GM06990 (cell line): Measurements from ENCODE around the gene METTL13.

Experiments used
- DNase-seq: peaks from one replicate; pipeline ENCODE4 v3.0.0-alpha.2; 2011; ENCODE audit not compliant: insufficient read length; ENCODE audit errors: extremely low read depth
- H3K27me3 ChIP-seq: replicated peaks from 2 replicates; pipeline ENCODE4 v1.6.0; 2011; ENCODE audit warnings: low read length; ENCODE audit not compliant: control insufficient read depth, insufficient read depth
- H3K36me3 ChIP-seq: 2 replicates; pipeline ENCODE4 v1.5.1; 2011; ENCODE audit warnings: low read length; ENCODE audit not compliant: control insufficient read depth, insufficient read depth
- H3K4me3 ChIP-seq: replicated peaks from 2 replicates; pipeline ENCODE4 v1.5.1; 2011; ENCODE audit warnings: low read depth, mild to moderate bottlenecking, control low read depth, low read length
- CTCF ChIP-seq: IDR thresholded peaks from 2 replicates; pipeline ENCODE4 v1.5.1; 2011; ENCODE audit warnings: low read length, control low read depth, mild to moderate bottlenecking, inconsistent platforms; ENCODE audit not compliant: insufficient read depth, poor library complexity, severe bottlenecking

The METTL13 gene

GRCh38 chr1:171740987-171741871 is 40.2 kb upstream of the METTL13 start:
- no peak for DNase-seq
- Histone ChIP-seq H3K36me3 (no peaks in the 10 kb centered on the region), H3K27me3 (no peaks in the 10 kb centered on the region), H3K4me3 (peak overlapping the region; percentile 75)
- no peak for TF ChIP-seq CTCF

- peak within 1 kb of the TSS; percentile 75 for H3K4me3 ChIP-seq
- no peak for TF ChIP-seq CTCF
- H3K27me3 ChIP-seq = no peaks in the 10 kb centered on the region
- H3K36me3 ChIP-seq = no peaks in the 10 kb centered on the region
- DNase-seq = peak; percentile 93
Observed at GRCh38 chr1:171741872-171742576, 39.4 kb upstream of the METTL13 start, which contains the start of gene VAMP4. TSS of gene VAMP4 (minus strand) at chr1:171742065. CDS start at chr1:171738414, 3,651 bp downstream.

GRCh38 chr1:171742577-171742922 is 38.9 kb upstream of the METTL13 start:
- DNase-seq = no peak
- Histone ChIP-seq H3K36me3 (no peaks in the 10 kb centered on the region), H3K27me3 (no peaks in the 10 kb centered on the region), H3K4me3 (peak overlapping the region; percentile 75)
- TF ChIP-seq CTCF = no peak

GRCh38 chr1:171743081-171743870 is 38.2 kb upstream of the METTL13 start:
- no peak for TF ChIP-seq CTCF
- H3K36me3 ChIP-seq = no peaks in the 10 kb centered on the region
- no peaks in the 10 kb centered on the region for H3K27me3 ChIP-seq
- H3K4me3 ChIP-seq = peak overlapping the region; percentile 75
- DNase-seq = no peak

GRCh38 chr1:171744986-171745385 is 36.5 kb upstream of the METTL13 start:
- no peak for DNase-seq
- TF ChIP-seq CTCF = no peak
- no peaks in the 10 kb centered on the region for H3K36me3 ChIP-seq
- H3K4me3 ChIP-seq = no peak overlapping the region
- H3K27me3 ChIP-seq = no peaks in the 10 kb centered on the region
